GM21528 (cell line): Measurements from ENCODE around the gene HOXA9.

Source experiments
- ATAC-seq: cut with Tn5 transposase; IDR thresholded peaks from one replicate; pipeline ENCODE4 v1.9.1; 2021; ENCODE audit warnings: mild to moderate bottlenecking, moderate library complexity; ENCODE audit not compliant: unreplicated experiment, low FRiP score

Gene HOXA9

GRCh38 chr7:27145165-27145913, 20.0 kb downstream of the HOXA9 start:
- ATAC-seq: no peak

GRCh38 chr7:27144781-27145164, 20.6 kb downstream of the HOXA9 start:
- ATAC-seq: no peak

- no peak for ATAC-seq
Measured at GRCh38 chr7:27143950-27144780, 21.2 kb downstream of the HOXA9 start.

- no peak for ATAC-seq
Measured at GRCh38 chr7:27143023-27143949, 22.1 kb downstream of the HOXA9 start, which contains the start of gene HOXA5. Gene HOXA5, minus strand, starts transcription at chr7:27143681. Its CDS starts 74 bp downstream, at chr7:27143607.

GRCh38 chr7:27142580-27143022, 22.7 kb downstream of the HOXA9 start:
- ATAC-seq: no peak

- ATAC-seq: no peak
Measured at GRCh38 chr7:27141923-27142579, 23.3 kb downstream of the HOXA9 start.

GRCh38 chr7:27141137-27141922, 24.0 kb downstream of the HOXA9 start:
- no peak for ATAC-seq

GRCh38 chr7:27140126-27140857, 25.0 kb downstream of the HOXA9 start:
- no peak for ATAC-seq

GRCh38 chr7:27139334-27140125, 25.8 kb downstream of the HOXA9 start:
- ATAC-seq: no peak

- ATAC-seq: no peak
Measured at GRCh38 chr7:27138985-27139333, 26.4 kb downstream of the HOXA9 start.

- no peak for ATAC-seq
Measured at GRCh38 chr7:27138472-27138871, 26.9 kb downstream of the HOXA9 start.

- no peak for ATAC-seq
Measured at GRCh38 chr7:27137640-27138315, 27.6 kb downstream of the HOXA9 start.

- no peak for ATAC-seq
Measured at GRCh38 chr7:27134392-27134791, 30.9 kb downstream of the HOXA9 start.

GRCh38 chr7:27133409-27134231, 31.7 kb downstream of the HOXA9 start:
- no peak for ATAC-seq

- ATAC-seq: no peak
Measured at GRCh38 chr7:27132978-27133377, 32.4 kb downstream of the HOXA9 start.

- ATAC-seq: no peak
Measured at GRCh38 chr7:27132214-27132613, 33.1 kb downstream of the HOXA9 start.
